H1 (cell line): ENCODE data around the gene SLC39A6. TPM values are rescaled to one million over a fixed set of nuclear protein-coding genes. Genes with fewer than 3 reads are reported as not detected.

Source experiments
- CBX8 ChIP-seq: fragments of 300-800, 300-1000 bp; sonication (generic); IDR thresholded peaks from 2 replicates; pipeline ENCODE4 v1.7.1; 2016; ENCODE audit warnings: low read depth, low read length, borderline replicate concordance
- FOSL1 ChIP-seq: IDR thresholded peaks from 2 replicates; pipeline ENCODE4 v1.6.1; 2011; ENCODE audit warnings: mild to moderate bottlenecking, low read depth, low read length, moderate library complexity; ENCODE audit not compliant: insufficient read depth
- GABPA ChIP-seq: IDR thresholded peaks from 2 replicates; pipeline ENCODE4 v1.6.1; 2011; ENCODE audit warnings: mild to moderate bottlenecking, low read length, moderate library complexity, borderline replicate concordance; ENCODE audit not compliant: insufficient read depth
- GTF2F1 ChIP-seq: IDR thresholded peaks from 2 replicates; pipeline ENCODE4 v1.6.1; 2012; ENCODE audit warnings: low read depth, low read length, improper control_type of control experiment, borderline replicate concordance
- HDAC2 ChIP-seq, 2 experiments: fragments of 300-600 bp in 1 of 2; sonication (generic) in 1 of 2; IDR thresholded peaks; 2 replicates each; pipeline ENCODE4 v1.6.1; 2011 to 2012; ENCODE audit warnings: low read depth in 2 of 2, low read length in 2 of 2, mild to moderate bottlenecking in 2 of 2, moderate library complexity in 2 of 2, borderline replicate concordance in 1 of 2, inconsistent platforms in 1 of 2
- KDM1A ChIP-seq: fragments of 200-600, 300-600 bp; sonication (generic); IDR thresholded peaks from 2 replicates; pipeline ENCODE4 v1.7.1; 2016; ENCODE audit warnings: mild to moderate bottlenecking, low read length, borderline replicate concordance
- KDM4A ChIP-seq: IDR thresholded peaks from one replicate; pipeline ENCODE4 v1.7.1; 2012; ENCODE audit warnings: low read depth, mild to moderate bottlenecking, moderate library complexity, low read length, inconsistent platforms; ENCODE audit not compliant: severe bottlenecking
- PHF8 ChIP-seq: fragments of 200-600 bp; sonication (generic); conservative IDR thresholded peaks from 2 replicates; pipeline ENCODE4 v1.7.1; 2012; ENCODE audit warnings: low read depth, mild to moderate bottlenecking, inconsistent platforms, low read length, moderate library complexity
- RBBP5 ChIP-seq: IDR thresholded peaks from 2 replicates; pipeline ENCODE4 v1.7.1; 2012; ENCODE audit warnings: low read depth, mild to moderate bottlenecking, inconsistent platforms, low read length, moderate library complexity, borderline replicate concordance
- RNF2 ChIP-seq: fragments of 200-900, 300-1000 bp; sonication (generic); IDR thresholded peaks from 2 replicates; pipeline ENCODE4 v1.7.1; 2016; ENCODE audit warnings: borderline replicate concordance, low read depth, mild to moderate bottlenecking, antibody characterized with exemption, low read length; ENCODE audit not compliant: poor library complexity, severe bottlenecking; ENCODE audit errors: missing control alignments
- RXRA ChIP-seq: IDR thresholded peaks from 2 replicates; pipeline ENCODE4 v1.6.1; 2011; ENCODE audit warnings: low read depth, mild to moderate bottlenecking, low read length, moderate library complexity; ENCODE audit not compliant: insufficient read depth
- SIN3A ChIP-seq, 2 experiments: IDR thresholded peaks in 1 of 2; conservative IDR thresholded peaks in 1 of 2; 2 replicates each; pipeline ENCODE4 v1.6.1; 2011 to 2012; ENCODE audit warnings: low read length in 2 of 2, improper control_type of control experiment in 1 of 2, low read depth in 1 of 2, mild to moderate bottlenecking in 1 of 2
- SIRT6 ChIP-seq: IDR thresholded peaks from one replicate; pipeline ENCODE4 v1.7.1; 2012; ENCODE audit warnings: low read length, inconsistent platforms
- SP1 ChIP-seq: IDR thresholded peaks from 2 replicates; pipeline ENCODE4 v1.6.1; 2011; ENCODE audit warnings: low read depth, low read length
- YY1 ChIP-seq: IDR thresholded peaks from 2 replicates; pipeline ENCODE4 v1.6.1; 2011; ENCODE audit warnings: low read depth, mild to moderate bottlenecking, low read length
- polyA plus RNA-seq, 7 experiments: library from polyadenylated mRNA; depleted of rRNA in 3 of 7; stranded (reverse) in 5 of 7; unstranded in 2 of 7; fragments of >200 nt in 5 of 7; fragments of 200-250 nt in 2 of 7; gene quantifications; 1 replicate in 5 of 7; 2 replicates in 1 of 7; 4 replicates in 1 of 7; pipeline versions ENCODE4 v1.2.1 to v1.2.3, GENCODE V29; 2011 to 2013; ENCODE audit warnings: missing spikeins in 2 of 7, mixed read lengths in 2 of 7
- total RNA-seq: library from RNA; stranded (reverse); fragmentation: NEBNext Ultra II Directional; extraction: Animal tissue kit (Norgen Biotek cat#: 25700); gene quantifications from 2 replicates; pipeline ENCODE4 v1.2.1, GENCODE V29; 2021
- TF ChIP-seq, protein P1 (sequence below): IDR thresholded peaks from 2 replicates; pipeline ENCODE4 v1.6.1; 2012; ENCODE audit warnings: inconsistent platforms
- TF ChIP-seq, protein P2 (sequence below): IDR thresholded peaks from 2 replicates; pipeline ENCODE4 v1.6.1; 2011; ENCODE audit warnings: low read length, improper control_type of control experiment
- TF ChIP-seq, protein P3 (sequence below), 3 experiments: IDR thresholded peaks; 1 replicate in 2 of 3; 2 replicates in 1 of 3; pipeline versions ENCODE4 v1.5.1 to v1.6.1; 2011; ENCODE audit warnings: low read length in 3 of 3, mild to moderate bottlenecking in 3 of 3, inconsistent platforms in 2 of 3, low read depth in 1 of 3, moderate library complexity in 1 of 3; ENCODE audit not compliant: insufficient read depth in 1 of 3; ENCODE audit errors: control extremely low read depth in 1 of 3

SLC39A6 gene
- total and polyA plus RNA-seq, 2 of the 8 experiments (the other 6 are each of a cell fraction or from before 2014, with no cell fraction given) = 36.8 to 55.4 TPM

DNA sequence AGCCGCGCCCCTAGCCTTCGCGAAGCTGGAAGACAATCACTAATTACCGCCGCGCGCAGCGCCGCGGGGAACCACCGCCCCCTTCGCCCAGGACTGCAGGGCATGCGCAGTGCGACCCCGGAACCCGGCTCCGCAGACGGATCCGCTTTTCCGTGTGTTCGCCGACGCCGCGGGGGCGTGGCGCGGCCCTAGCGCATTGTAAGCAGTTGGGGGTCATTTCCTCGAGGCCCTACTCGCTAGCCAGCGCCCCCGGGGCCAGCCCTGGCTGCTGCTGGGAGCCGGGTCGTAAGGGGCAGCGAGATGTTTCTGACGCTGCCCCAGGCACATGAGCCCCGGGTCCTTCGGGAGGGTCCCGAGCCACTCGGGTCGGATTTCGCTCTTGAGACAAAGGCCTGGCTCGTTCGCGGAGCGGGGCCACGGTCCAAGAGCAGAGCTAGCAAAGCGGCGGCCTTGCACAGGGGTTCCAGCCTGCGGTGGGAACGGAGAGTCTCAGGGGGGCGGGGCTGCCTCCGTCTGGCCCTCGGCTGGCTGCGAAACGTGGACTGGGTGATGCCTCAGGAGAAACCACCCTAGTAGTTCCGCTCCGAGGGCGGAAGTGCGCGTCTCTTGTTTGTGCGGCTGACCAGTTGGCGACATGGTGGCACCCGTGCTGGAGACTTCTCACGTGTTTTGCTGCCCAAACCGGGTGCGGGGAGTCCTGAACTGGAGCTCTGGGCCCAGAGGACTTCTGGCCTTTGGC, at the start of gene SLC39A6, which contains the start of gene ELP2 (continued):
- TF ChIP-seq, protein P1, sequence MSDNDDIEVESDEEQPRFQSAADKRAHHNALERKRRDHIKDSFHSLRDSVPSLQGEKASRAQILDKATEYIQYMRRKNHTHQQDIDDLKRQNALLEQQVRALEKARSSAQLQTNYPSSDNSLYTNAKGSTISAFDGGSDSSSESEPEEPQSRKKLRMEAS = peak; percentile 82
- TF ChIP-seq, protein P2, sequence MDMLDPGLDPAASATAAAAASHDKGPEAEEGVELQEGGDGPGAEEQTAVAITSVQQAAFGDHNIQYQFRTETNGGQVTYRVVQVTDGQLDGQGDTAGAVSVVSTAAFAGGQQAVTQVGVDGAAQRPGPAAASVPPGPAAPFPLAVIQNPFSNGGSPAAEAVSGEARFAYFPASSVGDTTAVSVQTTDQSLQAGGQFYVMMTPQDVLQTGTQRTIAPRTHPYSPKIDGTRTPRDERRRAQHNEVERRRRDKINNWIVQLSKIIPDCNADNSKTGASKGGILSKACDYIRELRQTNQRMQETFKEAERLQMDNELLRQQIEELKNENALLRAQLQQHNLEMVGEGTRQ = no peak
- TF ChIP-seq HDAC2 (IDR thresholded peaks at IDR 0.05; ENCODE audit: borderline replicate concordance in 1 of 2, low read depth in 2 of 2, low read length in 2 of 2) (peak in 1 of 2 experiments; percentile 25; a peak in 2 of 4 replicates), GABPA (peak; percentile 86; the same call in 1 of the 2 replicates), RBBP5 (peak; percentile 35; the same call in 1 of the 2 replicates), PHF8 (peak; percentile 92), RNF2 (no peak), SP1 (peak; percentile 97), RXRA (no peak), KDM1A (no peak), CBX8 (no peak), SIRT6 (no peak), SIN3A (conservative IDR thresholded peaks at IDR 0.05 in 1 of 2, IDR thresholded peaks at IDR 0.05 in 1 of 2; ENCODE audit: low read depth in 1 of 2, low read length in 2 of 2) (peak; percentile 49 to 68; a peak in 3 of 4 replicates), YY1 (peak; percentile 65; the same call in 1 of the 2 replicates), GTF2F1 (no peak), KDM4A (peak; percentile 88), FOSL1 (no peak)
- TF ChIP-seq, protein P3, sequence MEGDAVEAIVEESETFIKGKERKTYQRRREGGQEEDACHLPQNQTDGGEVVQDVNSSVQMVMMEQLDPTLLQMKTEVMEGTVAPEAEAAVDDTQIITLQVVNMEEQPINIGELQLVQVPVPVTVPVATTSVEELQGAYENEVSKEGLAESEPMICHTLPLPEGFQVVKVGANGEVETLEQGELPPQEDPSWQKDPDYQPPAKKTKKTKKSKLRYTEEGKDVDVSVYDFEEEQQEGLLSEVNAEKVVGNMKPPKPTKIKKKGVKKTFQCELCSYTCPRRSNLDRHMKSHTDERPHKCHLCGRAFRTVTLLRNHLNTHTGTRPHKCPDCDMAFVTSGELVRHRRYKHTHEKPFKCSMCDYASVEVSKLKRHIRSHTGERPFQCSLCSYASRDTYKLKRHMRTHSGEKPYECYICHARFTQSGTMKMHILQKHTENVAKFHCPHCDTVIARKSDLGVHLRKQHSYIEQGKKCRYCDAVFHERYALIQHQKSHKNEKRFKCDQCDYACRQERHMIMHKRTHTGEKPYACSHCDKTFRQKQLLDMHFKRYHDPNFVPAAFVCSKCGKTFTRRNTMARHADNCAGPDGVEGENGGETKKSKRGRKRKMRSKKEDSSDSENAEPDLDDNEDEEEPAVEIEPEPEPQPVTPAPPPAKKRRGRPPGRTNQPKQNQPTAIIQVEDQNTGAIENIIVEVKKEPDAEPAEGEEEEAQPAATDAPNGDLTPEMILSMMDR (IDR thresholded peaks at IDR 0.05; ENCODE audit: control extremely low read depth in 1 of 3, insufficient read depth in 1 of 3, low read depth in 1 of 3, low read length in 3 of 3) = peak in 1 of 3 experiments; percentile 0; a peak in 1 of 4 replicates
